HS-27A (cell line): ENCODE results near the gene GIPC1.
A peak's percentile ranks its signal among the peaks of the same experiment; 100 is the strongest.
"Not testable (repeated sequence)": the region's sequence is repeated elsewhere in the genome, so short reads cannot be mapped to it uniquely, and the experiment has no call there.

ENCODE experiments used
- DNase-seq: peaks from one replicate; pipeline ENCODE4 v3.0.0-alpha.2; 2012; ENCODE audit warnings: low read depth, missing footprints

The GIPC1 gene

GRCh38 chr19:14496029-14496833 lies at the start of gene GIPC1:
TSS of gene GIPC1 (minus strand) at chr19:14496127. CDS start at chr19:14482976, 13,151 bp downstream.
- peak; percentile 92 for DNase-seq

DNA sequence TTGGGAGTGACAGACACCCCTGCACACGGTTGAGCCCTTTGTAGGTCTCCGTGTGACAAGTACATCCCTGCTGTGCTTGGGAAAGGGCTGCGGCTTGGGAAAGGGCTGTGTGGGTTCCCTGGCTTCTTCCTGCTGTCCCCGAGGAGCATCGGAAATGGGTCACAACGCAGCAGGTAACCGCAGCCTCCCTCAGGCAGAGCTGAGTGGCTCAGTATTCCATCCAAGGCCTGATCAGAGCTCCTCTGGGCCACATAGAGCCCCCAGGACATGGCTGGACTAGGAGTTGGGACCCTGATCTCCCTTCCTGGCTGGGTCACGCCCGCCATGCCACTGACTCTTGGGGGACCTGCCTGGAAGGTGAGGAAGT lies 49.8 kb upstream of the GIPC1 start:
- DNase-seq = no peak

DNA sequence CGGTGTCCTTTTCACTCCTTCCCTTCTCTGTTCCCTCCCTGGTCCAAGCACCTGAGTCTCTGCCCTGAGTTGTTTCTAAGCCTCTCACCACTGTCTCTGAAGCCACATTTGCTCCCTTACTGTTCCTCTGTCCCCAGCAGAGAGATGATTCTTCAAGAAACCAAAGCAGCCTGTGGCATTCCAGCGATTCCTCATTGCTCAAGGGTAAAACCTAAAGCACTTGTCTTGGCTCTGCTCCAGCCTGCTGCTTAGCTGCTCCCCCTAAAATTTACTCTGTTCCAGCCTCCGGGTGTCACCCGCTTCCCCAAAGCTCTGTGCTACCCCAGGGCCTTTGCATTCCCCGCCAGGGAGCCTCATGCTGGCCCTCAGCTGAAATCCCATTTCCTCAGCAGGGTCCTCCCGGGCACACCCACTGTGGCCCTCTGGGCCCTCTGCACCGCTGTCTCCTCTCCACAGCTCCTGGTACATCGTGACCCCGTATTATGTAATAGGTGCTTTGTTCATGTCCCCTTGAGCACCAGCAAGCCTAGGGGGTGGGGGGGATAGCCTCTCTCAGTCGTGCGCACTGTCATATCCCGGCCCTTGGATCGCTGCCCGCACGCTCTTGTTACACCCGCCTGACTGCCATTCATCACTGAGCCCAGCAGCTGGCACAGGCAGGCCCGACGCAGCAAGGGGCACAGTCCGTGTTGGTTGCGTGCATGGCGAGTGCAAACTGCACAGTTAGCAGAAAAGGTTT lies 49.2 kb upstream of the GIPC1 start:
- no peak for DNase-seq

GRCh38 chr19:14544047-14544446 lies 48.1 kb upstream of the GIPC1 start:
- no peak for DNase-seq

DNA sequence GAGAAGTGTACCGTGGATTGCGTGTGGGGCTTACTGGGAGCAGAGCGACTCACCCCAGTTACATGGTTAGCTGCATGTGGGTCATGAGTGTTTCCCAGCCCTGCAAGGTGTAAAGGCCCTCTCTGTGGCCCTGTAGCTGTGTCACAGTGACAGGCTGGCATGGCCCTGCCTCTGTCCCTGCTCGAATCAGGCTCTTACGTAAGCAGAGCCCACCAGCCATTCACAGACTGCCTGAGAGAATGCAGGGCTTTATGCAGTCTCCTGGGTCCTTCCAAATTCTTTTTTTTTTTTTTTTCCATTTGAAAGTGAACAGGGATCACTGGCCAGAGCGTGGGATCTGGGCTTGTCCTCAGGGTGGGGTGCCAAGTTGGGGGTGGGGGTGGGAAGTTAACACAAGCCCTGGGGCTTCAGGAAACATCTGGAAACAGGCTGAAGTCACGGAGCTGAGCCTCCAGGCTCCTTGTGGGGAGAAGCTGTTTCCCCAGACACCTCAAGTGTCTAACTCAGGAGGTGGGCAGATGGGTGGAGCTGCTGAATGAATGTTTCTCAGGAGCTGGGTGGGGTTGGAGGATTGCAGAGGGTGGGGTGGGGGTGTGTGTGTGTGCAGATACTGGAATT lies 46.9 kb upstream of the GIPC1 start:
- DNase-seq = no peak

DNA sequence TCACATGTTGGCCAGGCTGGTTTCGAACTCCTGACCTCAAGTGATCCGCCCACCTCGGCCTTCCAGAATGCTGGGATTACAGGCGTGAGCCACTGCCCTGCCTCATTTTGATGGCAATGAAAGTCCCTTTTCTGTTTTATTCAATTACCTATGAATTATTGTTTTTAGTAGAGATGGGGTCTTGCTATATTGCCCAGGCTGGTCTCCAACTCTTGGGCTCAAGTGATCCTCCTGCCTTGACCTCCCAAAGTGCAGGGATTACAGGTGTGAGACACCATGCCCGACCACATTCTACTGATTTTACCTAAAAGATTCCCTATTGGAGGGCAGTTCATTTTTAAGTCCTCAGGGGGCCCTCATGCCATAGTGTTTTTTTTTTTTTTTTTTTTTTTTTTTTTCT lies 46.1 kb upstream of the GIPC1 start:
- not testable (repeated sequence) for DNase-seq

DNA sequence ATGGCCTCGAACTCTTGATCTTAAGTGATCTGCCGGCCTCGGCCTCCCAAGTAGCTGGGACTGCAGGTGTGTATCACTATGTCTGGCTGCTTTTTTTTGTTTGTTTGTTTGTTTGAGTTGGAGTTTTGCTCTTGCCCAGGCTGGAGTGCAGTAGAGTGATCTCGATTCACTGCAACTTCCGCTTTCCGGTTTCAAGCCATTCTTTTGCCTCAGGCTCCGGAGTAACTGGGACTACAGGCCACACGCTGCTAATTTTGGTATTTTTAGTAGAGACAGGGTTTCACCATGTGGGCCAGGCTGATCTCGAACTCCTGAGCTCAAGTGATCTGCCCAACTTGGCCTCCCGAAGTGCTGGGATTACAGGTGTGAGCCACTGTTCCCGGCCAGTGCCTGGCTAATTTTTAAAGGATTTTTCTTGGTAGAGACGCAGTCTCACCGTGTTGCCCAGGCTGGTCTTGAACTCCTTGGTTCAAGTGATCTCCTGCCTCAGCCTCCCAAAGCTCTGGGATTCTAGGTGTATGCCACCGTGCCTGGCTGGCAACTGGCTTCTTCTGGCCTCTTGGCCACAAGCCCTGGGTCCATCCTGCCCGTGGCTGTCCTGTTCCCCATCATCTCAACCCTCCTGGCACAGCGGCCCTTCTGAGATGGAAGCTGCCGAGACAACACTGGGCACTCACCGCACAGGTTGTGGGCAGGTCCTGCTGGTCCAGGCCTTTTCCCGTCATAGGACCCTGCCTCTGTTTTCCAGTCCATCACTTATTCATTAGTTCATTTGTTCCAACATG lies 45.0 kb upstream of the GIPC1 start:
- no peak for DNase-seq

GRCh38 chr19:14536926-14537692 lies 41.2 kb upstream of the GIPC1 start:
- no peak for DNase-seq

DNA sequence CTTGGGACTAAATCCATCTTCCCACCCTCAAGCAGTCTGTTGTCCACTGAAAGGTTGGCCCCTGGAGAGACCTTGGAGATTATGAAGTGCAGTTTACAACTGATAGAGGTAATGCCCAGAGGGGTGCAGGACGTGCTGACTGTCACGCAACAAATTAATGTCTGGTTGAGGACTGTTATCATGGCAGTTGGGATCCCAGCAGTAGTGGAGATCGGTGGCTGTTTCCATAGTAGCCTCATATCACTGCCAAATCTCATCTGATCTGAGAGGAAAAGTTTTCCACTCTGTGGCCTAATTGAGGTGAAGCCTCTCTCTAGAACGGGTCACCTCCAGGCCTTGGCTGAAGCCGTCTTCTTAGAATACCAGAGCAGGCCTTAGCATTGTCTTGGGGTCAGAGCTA lies 37.5 kb upstream of the GIPC1 start:
- DNase-seq = no peak

GRCh38 chr19:14530506-14530905 lies 34.6 kb upstream of the GIPC1 start:
- DNase-seq = no peak

DNA sequence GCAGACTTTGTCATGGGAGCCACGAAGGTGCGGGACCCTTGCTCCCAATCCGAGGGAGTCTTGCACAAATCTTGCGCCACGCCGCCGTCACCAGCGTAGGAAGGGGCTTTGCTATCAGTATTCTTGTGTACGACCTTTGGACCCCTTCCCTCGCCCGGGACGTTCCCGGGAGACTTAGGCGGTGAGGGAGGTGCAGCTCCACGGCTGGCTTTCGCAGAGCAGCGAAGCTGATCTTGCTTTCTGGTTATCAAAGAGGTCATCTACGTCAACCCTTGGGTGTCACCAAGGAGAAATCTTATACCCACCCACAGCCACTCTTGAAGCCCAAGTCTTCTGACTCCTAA lies 34.0 kb upstream of the GIPC1 start:
- no peak for DNase-seq

DNA sequence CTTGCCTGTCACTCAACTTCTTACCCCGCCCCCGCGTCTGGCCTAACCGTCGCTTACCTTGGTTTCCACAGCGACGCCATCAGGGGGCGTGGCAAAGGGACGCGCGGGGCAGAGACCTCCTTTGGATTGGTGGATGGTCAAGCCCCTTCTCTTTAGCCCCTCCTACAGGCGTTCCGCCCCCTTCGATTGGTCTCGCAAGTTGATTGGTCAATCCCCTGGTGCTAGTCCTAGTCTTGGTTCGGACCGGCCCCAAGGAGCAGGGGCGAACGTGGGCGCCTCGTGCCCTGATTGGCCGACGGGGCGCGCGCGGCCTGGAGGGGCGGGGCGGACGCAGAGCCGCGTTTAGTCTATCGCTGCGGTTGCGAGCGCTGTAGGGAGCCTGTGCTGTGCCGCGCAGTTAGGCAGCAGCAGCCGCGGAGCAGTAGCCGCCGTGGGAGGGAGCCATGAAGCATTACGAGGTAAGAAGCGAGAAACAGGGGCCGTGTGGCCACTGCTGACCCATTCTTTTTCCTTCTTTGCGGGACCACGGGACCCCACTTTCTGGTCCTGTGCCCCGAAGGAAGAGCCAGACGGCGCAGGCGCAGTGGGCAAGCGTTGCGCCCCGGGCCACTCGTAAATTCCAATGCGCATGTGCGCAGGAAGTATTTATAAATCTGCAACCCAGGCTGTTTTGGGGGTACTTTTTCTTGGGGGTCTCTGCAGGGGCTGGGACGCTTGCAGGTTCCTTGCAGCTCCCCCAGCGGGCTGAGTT lies 33.5 kb upstream of the GIPC1 start, which contains the start of gene TECR:
Gene TECR (plus strand): TSS at position 341 of the 751 bp plus-strand sequence. CDS start 103 bp downstream, at position 444.
- peak; percentile 98 for DNase-seq

DNA sequence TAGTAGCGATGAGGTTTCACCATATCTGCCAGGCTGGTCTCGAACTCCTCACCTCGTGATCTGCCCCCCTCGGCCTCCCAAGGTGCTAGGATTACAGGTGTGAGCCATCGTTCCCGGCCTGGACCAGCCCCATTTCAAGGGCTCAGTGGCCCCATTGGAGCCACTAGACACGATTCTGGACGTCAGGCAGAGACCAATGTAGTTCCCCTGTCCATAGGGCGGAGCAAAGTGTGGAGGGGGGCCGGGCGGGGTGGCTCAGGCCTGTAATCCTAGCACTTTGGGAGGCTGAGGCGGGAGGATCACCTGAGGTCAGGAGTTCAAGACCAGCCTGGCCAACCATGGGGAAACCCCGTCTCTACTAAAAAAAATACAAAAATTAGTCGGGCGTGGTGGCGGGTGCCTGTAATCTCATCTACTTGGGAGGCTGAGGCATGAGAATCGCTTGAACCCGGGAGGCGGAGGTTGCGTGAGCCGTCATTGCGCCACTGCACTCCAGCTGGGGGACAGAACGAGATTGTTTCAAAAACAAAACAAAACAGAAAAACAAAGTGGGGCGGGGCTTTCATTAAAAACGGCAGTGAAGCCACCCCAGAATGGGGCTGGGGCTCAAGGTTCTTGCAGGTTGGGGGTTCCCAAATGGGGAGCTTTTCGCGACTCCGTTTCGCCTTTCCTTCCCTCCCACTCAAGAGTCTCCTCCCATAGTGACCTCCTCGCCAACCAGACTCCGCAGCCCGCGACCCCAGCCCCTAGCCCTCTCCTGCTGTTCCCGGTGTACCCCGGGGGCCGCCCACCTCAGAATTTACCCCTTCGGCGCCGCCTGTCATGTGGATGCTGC lies 32.7 kb upstream of the GIPC1 start:
- no peak for DNase-seq

GRCh38 chr19:14526423-14526822 lies 30.5 kb upstream of the GIPC1 start:
- DNase-seq = no peak

DNA sequence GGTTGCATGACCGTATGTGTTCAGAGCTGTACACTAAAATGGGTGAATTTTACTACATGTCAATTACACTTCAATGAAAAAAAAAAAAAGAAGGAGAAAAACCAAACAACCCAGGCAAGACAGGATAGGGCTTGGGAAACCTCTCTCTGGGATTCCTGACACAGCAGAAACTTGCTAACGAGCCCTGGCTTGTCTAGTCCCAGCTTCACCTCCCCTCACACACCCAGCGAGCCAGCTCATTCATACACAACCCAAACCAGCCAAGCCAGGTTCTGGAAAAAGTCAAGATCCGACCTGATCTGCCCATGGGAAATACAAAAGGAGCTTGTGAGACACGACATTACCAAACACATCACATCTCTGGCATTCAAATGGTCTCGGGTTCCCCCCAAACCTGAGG lies 29.8 kb upstream of the GIPC1 start:
- no peak for DNase-seq

GRCh38 chr19:14520543-14520942 lies 24.6 kb upstream of the GIPC1 start:
- DNase-seq = no peak

- DNase-seq = no peak
These were observed 24.0 kb upstream of the GIPC1 start for GRCh38 chr19:14519860-14520407.

- DNase-seq = no peak
These were observed 23.4 kb upstream of the GIPC1 start for GRCh38 chr19:14519245-14519859.
